SK-N-MC (cell line): ENCODE results near the gene TMEM52B.

Experiments
- EZH2 ChIP-seq: fragments of 200-600 bp; sonication (generic); IDR thresholded peaks from one replicate; pipeline ENCODE4 v1.6.1; 2017; ENCODE audit warnings: antibody characterized with exemption
- POLR2AphosphoS5 ChIP-seq: IDR thresholded peaks from 2 replicates; pipeline ENCODE4 v1.6.1; 2012; ENCODE audit warnings: mild to moderate bottlenecking, low read depth, low read length, borderline replicate concordance

GRCh38 chr12:10175846-10176636, 2.8 kb upstream of the TMEM52B start:
- no peak for TF ChIP-seq POLR2AphosphoS5
- TF ChIP-seq EZH2, result no peak
